HG03135 (cell line): ENCODE data around the gene TMEM178B.

Source experiments
- ATAC-seq: cut with Tn5 transposase; IDR thresholded peaks from one replicate; pipeline ENCODE4 v1.9.1; 2021; ENCODE audit warnings: mild to moderate bottlenecking, moderate library complexity; ENCODE audit not compliant: unreplicated experiment

The TMEM178B gene

DNA sequence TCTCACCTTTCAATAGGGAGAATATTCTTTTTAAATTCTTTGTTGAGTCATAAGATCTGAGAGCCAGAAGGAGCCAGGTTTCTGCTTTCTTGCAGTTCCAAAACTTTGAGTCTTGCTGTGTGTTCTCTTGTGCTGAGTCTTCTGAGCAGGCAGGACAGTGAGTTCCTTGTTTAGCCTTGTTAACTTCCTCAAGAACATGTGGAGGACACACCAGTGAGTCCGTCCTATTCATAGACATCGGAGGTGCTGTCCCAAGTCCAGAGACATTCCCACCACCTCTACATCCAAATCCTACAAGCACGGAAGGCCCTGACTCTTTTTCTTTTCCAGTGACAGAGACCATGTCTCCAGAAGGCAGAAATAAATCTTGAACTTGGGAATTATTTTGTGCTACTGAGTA is 342.1 kb downstream of the TMEM178B start:
- ATAC-seq: no peak

DNA sequence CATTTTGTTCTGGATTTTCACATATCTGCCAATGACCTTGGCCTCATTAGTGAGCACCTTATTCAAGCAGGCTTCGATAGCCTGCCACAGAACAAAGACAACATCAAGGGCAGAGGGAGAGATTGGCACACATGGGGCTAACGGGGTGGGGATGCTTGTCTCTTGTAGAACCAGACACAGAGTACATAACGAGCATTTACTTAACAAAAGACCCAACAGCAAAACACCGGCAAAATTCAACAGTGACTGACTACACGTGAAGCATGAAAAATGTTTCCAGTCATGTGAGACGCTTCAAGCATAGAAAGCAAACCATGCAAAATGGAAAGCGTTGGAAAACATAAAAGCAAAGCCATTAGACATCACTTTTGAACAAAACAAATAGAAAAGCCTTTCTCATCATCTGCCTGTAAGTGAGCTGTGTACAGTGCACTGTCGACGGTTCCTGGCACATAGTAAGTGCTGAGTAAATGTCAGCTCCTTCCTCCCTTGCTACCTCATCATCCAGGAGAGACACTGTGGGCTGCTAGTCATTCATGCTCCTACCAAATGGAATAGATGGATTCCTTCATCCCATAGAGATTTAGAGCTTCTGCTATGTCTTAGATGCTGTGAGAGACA is 342.9 kb downstream of the TMEM178B start:
- no peak for ATAC-seq

DNA sequence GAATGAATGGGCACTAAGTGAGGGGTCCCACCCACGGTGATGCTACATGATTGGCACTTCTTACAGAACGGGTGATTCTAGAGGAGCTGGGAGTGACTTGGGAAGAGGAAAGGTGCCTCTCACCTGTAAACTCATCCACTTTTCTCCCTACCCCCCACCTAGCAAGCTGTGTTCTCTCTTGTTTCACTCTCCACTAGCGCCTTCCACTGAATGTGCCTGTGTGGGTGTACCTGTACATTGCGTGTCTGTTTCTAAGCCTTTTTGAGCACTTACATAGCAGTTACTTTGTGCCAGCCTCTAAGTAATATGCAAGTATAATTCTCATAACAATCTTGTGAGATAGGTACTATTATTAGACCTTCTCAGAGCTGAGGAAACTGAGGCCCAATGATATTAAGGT is 343.6 kb downstream of the TMEM178B start:
- no peak for ATAC-seq

DNA sequence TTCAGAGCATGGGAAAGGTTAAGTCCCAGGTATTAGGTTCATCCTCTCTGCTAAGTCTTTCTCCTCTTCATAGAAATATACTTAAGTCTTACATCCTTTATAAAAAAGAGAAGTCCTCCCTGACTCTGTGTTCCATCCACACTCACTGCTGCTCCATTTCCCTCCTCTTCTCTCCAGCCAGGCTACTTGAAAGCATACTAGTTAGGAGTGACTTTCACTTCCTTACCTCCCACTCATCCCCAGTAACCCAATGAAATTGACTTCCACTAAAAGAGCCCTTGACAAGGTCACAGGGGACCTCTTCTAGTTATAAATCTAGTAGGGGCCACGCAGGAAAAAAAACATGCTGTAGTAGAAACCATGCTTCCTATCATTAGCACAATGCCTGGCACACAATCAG is 344.2 kb downstream of the TMEM178B start:
- no peak for ATAC-seq

DNA sequence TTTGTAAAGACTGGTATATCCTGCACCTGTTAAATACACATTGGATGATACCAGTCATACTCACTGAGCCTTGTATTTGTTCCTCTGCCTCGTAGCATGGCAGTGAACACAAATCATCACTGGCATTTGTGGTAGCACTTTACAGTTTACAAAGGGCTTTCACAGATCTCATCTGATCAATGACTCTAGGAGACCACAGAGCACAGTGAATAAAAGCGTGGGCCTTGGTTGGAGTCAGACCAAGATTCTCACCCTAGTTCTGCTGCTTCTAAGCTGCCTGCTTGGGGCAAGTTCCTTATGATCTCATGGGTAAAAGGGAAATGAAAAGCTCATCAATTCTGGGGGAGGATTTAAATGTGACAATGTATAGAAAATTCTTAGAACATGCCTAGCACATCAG is 347.4 kb downstream of the TMEM178B start:
- ATAC-seq: no peak

DNA sequence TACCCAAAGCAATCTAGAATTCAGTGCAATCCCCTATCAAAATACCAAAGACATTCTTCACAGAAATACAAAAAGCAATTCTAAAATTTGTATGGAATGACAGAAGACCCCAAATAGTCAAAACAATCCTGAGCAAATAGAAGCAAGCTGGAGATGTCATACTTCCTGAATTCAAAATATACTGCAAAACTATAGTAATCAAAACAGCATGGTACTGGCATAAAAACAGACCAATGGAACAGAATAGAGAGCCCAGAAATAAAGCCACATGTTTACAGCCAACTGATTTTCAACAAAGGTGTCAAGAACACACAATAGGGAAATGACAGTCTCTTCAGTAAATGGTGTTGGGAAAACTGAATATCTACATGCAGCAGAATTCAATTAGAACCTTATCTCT is 353.3 kb downstream of the TMEM178B start:
- ATAC-seq: no peak

DNA sequence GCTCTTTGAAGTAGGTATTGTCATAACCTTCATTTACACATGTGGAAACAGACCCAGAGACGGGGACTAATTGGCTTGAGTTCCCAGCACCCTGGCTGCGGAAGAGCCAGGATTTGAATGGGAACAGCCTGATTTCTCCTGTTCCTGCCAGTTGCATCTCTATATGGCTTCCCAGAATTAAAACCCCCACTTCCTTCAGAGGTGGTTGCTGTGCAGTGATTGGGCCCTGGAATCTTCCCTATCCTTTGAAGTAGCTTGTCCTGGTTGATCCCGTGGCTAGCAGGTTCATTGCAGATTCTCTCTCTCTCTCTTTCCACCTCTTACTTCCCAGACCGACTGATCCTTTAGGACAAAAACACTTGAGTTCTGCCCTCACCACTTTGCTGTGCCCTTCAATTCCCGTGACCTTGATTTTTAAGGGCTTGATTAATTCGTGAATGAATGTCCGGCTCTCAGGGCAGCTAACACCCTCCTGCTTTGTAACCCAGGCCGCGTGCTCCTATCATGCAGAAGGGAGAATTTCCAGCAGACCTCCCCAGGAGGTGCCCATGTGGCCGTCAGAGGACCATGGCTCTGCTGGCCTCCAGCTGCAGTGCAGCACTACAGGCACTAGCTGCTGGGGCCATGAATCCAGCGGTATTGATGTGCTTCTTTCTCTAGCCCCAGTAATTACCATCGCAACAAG is 356.7 kb downstream of the TMEM178B start:
- ATAC-seq: no peak

DNA sequence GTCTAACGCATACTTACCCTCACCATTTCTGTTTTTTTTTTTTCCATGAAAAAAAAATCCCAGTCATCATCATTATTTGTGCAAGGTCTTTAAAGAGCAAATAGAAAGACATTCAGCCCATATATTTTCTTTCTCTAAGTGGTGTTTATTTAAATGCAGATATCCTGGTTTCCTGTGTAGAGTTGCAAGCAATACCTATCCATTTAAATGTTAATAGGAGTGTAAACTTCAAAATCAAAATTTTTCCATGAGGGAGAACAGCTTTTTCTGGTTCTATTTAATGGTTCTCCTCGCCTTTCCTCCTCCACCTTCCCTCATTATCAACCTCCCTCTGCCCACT is 357.2 kb downstream of the TMEM178B start:
- ATAC-seq: no peak

DNA sequence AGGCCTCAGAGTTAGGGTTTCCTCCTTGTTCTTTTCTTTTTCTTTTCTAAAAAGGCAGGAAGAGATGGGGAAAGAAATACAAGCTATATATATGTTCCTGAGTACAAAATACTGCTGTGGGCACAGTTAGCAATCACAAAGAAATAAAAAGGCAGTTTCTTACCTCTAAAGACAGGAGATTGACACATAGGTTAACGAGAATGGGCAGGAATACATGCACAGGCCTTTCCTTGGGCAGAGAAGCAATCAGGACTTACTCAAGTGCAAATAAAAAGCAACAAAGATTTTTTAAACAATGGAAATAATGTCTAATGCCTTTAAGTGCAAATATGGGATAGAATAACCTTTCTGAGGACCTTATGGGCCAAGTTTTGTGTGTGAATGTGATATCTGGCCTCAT is 357.8 kb downstream of the TMEM178B start:
- no peak for ATAC-seq

DNA sequence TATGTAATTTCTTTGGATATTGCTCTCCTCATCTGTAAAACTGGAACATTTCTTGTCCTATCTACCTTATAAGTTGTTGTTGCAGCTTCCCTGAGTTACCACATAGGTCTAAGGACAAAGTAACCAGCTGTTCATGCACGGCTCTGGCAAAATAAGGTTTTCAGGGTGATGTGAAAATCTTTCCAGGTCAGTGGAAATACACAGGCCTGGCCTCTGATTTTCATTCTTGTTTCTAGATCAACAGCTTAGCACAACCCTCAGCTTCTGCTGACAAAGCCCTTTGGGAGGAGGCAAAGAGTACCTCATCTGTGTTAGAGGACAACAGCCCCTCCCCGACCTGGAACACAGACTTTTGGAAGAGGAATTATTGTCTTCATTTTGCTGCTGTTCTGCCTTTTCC is 359.8 kb downstream of the TMEM178B start:
- no peak for ATAC-seq

DNA sequence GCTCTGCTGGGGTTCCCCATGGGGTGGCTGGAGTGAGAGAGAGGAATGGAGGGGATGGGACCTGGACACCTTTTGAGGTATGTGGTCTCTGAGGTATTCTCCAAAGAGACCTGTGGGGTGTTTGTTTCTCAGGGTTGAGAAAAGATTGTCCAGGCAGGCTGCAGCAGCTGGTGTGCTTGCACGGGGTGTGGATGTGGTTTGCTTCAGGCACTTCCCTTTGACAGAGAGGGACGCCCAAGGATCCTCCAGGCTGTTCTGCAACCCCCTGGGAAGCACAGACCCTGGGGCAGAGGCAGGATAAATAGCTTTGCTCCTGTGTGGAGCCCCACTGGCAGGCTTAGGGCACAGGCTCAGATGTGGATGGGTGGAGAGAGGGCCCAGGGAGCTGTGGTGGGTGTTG is 362.3 kb downstream of the TMEM178B start:
- no peak for ATAC-seq

DNA sequence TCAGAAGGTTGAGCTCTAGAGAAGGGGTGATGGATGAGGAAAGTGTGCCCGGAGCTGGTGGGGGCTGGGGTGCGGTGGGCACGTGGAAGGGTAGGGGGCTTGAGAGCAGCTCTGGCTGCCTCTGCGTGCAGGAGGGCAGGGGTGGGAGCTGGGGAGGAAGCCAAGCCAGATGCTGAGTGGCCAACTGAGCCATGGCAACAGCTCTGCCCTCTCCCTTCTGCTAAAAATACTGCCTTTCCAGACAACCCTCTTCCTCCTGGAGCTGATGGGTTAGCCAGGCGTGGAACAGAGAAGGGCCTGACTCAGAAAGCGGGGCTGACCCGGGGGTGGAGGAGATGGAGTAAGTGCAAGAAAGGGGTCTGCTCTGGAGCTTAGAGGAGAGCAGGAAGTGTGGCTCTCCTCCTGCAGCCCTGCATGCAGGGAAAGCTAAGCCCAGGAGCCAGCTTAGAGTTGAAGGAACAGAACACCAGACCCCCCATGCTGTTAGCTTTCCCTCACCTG is 362.8 kb downstream of the TMEM178B start:
- no peak for ATAC-seq

DNA sequence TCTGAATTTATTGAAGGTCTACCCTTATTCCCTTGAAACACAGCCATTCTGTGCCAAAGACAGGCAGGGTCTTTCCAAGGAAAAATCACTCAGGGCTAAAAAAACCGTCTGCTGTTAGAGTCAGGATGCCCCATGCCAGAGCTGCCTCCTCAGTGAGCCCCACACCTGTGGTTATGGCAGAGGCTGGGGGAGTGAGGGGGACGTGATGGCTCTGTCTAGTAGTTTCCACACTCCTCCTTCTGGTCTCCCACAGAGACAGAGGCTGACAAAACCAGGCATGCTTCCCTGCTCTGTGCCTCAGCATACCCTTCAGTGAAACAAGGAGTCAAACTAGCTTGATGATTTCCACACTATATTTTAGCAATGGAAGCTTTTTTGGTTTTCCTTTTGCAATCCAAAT is 365.3 kb downstream of the TMEM178B start:
- no peak for ATAC-seq

DNA sequence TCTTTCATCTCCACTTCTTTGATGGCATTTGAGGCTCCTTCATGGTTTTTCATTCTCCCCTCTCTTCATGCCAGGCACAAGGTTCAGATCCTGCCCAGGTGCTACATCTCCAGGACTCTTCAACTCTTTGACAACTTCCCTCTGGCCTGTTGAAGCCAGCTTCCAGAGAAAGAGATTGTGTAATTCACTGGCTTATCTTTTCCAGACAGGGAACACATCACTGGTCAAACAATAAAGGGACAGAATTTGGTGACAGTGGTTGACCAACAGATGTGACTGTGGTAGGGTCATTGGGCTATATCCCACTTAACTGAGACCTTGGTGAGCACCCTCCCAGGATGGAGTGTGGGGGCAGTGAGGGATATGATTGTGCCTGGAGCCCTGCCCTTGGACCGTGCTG is 365.9 kb downstream of the TMEM178B start:
- ATAC-seq: no peak

DNA sequence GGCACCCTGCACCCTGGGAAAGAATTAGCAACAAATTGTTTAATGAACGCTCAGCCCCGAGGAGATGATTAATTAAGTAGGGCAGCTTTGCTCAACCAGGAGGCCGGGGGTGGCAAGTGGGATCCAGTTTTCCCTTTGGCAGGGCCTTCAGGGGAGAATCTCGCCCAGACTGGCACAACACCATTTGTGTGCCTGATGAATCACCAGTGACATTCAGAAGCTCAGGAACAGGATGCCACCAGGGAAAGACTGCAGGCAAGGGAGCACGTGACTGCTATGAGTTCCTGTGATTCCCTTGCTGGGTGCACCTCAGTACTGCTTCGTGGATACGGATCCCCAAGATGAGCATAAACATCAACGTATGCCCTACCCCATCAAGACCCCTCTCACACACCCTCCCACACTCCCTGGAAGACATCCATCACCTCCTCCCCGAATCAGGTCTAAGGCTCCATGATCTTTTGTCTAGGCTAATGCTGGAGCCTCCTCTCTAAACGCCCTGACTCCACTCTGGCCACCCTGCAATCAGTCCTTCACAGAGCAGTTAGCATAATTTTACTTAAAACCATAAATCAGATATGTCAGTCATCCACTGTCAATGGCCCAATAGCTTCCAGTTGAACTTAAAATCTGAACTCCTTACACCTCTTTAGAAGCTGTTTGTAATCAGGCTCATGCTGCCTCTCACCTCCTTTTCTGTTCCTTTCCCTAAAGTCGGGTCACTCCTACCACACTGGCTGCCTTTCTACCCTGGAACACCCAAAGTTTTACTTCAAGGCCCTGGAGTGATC is 368.2 kb downstream of the TMEM178B start:
- ATAC-seq: no peak

DNA sequence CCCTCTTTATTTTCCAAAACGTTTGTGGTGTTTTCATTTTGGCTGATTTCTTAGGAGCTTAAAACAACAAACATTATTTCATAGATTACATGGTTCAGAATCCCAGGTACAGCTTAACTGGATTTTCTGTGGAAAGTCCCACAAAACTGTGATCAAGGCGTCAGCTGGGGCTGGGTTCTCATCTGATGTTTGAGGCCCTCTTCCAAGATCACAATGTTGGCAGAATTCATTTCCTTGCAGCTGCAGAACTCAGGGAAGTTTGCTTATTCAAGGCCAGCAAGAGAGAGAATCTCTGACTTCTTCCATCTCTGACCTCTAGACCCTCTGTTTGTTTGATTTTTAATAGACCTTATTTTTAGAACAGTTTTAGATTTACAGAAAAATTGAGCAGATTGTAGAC is 368.9 kb downstream of the TMEM178B start:
- ATAC-seq: no peak

DNA sequence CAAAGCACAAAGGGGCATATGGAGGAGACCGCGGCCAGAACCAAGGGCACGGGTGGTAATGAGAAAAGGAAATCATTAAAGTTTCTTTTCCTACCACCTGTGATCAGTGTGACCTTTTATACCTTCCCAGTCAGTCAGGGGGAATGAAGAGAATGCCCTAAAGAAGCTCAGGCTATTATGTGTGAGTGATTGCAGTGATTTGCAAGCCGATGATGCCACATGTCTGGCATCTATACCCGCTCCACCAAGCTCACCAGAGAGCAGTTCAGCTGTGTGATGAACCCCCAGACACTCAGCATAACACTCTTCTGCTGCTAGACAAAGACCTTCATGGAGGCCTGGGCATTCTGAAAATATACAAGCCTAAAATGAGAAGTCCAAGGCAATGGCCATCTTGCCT is 371.1 kb downstream of the TMEM178B start:
- ATAC-seq: no peak

DNA sequence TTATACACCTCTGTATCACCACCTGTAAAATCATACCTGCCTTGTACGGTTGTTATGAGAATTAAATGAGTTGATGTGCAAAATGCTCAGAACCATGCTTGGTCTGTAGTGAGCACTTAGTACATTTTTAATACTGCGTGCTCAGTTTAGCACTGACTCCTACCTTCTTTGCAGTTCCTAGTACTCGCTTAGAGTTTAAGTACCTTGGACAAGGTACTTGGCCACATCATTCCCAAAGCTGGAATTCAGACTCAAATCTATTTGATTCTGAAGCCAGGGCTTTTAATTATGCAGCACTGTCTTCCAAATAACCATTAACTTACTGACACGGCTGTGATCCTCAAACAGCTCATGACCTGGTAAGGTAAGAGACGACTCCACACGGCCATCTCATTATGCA is 377.4 kb downstream of the TMEM178B start:
- ATAC-seq: no peak

DNA sequence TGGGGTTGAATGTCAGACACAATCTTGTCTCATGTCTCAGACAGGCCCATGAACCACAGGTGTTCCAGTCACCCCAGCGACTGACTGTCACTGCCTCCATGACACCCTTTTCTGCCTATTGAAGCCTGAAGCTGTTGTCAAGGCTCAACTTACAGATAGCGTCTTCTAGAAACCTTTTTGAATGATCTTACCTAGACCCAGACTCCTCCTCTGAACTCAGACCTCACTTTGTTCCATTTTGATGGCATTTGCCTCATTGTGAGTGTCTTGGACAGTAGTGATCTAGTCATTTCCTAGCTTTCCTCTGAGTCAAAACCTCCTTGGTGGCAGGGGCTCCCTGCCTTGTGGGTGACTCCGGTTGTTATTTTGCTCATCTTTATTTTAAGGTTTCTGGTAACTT is 379.0 kb downstream of the TMEM178B start:
- ATAC-seq: no peak

DNA sequence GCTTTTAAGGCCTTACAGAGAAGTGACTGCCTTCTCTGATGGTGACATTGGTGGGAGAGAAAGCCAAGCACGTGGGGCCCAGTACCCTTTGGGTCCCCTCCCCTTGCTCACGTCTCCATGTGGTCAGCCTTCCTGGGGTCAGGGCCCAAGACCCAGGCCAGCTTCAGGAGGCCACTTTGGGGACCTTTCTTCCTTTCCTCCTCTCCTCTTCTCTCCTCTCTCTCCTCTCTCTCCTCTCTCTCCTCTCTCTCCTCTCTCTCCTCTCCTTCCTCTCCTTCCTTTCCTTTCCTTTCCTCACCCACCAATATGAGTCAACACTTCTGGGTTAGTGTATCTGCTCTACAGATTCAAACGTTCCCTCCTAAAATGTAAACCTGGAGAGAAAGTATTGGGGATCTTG is 380.5 kb downstream of the TMEM178B start:
- ATAC-seq: no peak

DNA sequence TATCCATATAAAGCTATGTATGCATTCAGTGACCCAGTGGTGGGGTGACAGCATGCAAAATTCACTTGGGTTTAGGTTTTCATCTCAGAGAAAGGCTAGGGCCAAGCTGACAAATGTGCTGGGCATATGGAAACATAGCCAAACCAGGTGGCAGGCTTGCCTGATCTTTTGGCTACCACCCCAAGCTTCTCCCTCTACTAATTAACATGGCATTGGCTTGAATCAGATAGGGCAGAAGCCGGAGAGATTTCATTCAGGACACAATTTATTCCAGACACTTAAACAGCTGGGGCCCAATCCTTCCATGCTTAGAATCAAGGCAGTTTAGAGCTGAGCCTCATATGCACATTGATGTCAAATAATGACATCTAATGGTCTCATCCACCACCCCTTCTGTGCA is 381.9 kb downstream of the TMEM178B start:
- no peak for ATAC-seq

DNA sequence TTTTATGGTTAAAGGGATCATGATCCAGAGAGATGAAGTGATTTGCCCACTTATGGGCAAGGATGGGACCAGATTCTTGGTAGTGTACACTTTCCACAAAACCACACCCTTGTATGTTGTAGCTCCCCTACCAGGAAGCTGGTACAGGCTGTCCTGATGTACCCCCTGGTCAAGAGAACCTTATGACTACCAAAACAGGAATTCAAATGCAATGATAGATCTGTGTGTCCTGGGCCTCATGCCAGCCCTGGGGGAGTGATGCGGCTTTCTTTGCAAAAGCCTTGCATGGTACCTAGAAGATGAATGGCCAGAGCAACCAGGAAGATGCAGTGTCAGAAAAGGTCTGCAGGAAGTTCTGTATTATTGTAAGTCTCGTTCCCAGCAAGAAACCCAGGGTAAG is 382.4 kb downstream of the TMEM178B start:
- ATAC-seq: no peak
